Measurements from ENCODE around the gene CCSER1.

DNA sequence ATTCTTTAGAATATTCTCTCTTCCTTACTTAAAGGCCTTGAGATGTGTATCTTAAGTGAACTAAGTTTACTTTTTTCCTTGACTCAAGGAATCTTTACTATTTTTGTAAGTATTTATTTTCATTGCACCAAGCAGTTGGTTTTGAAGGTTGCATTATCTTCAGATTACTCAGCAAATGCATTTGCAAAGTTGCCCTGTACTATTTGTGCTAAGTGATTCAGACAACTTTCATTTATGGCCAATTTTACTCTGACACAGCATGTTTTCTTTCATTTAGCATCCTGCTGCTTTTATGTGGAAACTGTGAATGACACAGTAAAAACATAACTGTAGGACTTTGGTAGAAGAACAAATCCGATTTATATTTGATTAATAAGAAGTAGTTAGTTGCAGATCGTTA, 191.0 kb downstream of the CCSER1 start:
- TF ChIP-seq EZH2 (IDR thresholded peaks at IDR 0.05; ENCODE audit: insufficient read depth, poor library complexity, severe bottlenecking), result no peak
- TF ChIP-seq EZH2phosphoT487 (IDR thresholded peaks at IDR 0.05; ENCODE audit: insufficient read depth, low read depth), result no peak

Data from GM23248 (cell line).